ENCODE measurements around the gene MED23.

DNA sequence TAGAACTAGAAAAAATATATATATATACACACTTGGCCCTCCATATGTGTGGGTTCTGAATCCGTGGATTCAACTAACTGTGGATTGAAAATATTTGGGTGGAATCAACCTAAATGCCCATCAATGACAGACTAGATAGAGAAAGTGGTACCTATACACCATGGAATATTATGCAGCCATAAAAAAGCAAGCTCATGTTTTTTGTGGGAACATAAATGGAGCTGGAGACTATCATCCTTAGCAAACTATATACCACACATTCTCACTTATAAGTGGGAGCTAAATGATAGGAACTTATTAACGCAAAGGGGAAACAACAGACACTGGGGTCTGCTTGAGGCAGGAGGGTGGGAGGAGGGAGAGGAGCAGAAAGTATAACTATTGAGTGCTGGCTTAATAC lies 45.1 kb upstream of the MED23 start:
- TF ChIP-seq POLR2A (IDR thresholded peaks at IDR 0.05) (no peak), CTCF (IDR thresholded peaks at IDR 0.05) (no peak)

Data from lower leg skin (tissue), 3 donors.